Muscle layer of duodenum (tissue), 2 donors: ENCODE results near the gene WDR45.

Experiments used
- H3K27ac ChIP-seq: one replicate; pipeline ENCODE4 v1.7.0; 2013; ENCODE audit warnings: mild to moderate bottlenecking, low read length
- H3K27me3 ChIP-seq: one replicate; pipeline ENCODE4 v1.7.0; 2013; ENCODE audit warnings: low read depth, mild to moderate bottlenecking, control low read depth, low read length
- H3K36me3 ChIP-seq, 2 donors: one replicate each; pipeline ENCODE4 v1.7.0; 2013; ENCODE audit warnings: low read length in 2 of 2, control low read depth in 1 of 2, mild to moderate bottlenecking in 1 of 2; ENCODE audit not compliant: insufficient read depth in 2 of 2, control insufficient read depth in 1 of 2
- H3K4me1 ChIP-seq, 2 donors: one replicate each; pipeline ENCODE4 v1.7.0; 2013; ENCODE audit warnings: low read length in 2 of 2, mild to moderate bottlenecking in 2 of 2, control low read depth in 1 of 2, moderate library complexity in 1 of 2; ENCODE audit not compliant: insufficient read depth in 2 of 2, control insufficient read depth in 1 of 2
- H3K4me3 ChIP-seq, 2 donors: one replicate each; pipeline ENCODE4 v1.7.0; 2013; ENCODE audit warnings: low read length in 2 of 2, low read depth in 1 of 2, mild to moderate bottlenecking in 1 of 2
- H3K9me3 ChIP-seq, 2 donors: one replicate each; pipeline ENCODE4 v1.7.0; 2013; ENCODE audit warnings: low read length in 2 of 2, control low read depth in 1 of 2, mild to moderate bottlenecking in 1 of 2; ENCODE audit not compliant: control insufficient read depth in 1 of 2
- donor health status: healthy.

The WDR45 gene

GRCh38 chrX:49073601-49074575, 5.8 kb downstream of the WDR45 start, which contains the start of gene PRAF2:
TSS of gene PRAF2 (minus strand) at chrX:49074002. CDS start at chrX:49073987, 15 bp downstream.
- H3K9me3 ChIP-seq, result no peaks in the 10 kb centered on the region
- H3K36me3 ChIP-seq, result peaks cover 5 to 23% of the 10 kb centered on the region in 2 donors
- H3K27me3 ChIP-seq, result no peaks in the 10 kb centered on the region
- peaks cover 0 to 14% of the 10 kb centered on the region in 2 donors for H3K4me1 ChIP-seq
- no peak within 1 kb of the TSS for H3K27ac ChIP-seq
- H3K4me3 ChIP-seq, result peak within 1 kb of the TSS; percentile 65 to 78

GRCh38 chrX:49072712-49073095, 7.0 kb downstream of the WDR45 start:
- Histone ChIP-seq H3K27ac (no peak overlapping the region), H3K9me3 (no peaks in the 10 kb centered on the region), H3K4me3 (peak overlapping the region; percentile 65 to 78), H3K27me3 (no peaks in the 10 kb centered on the region), H3K36me3 (peaks cover 5 to 21% of the 10 kb centered on the region in 2 donors), H3K4me1 (peaks cover 0 to 8% of the 10 kb centered on the region in 2 donors)

- Histone ChIP-seq H3K27me3 (no peaks in the 10 kb centered on the region), H3K27ac (no peak overlapping the region), H3K9me3 (no peaks in the 10 kb centered on the region), H3K4me1 (peaks cover 0 to 8% of the 10 kb centered on the region in 2 donors), H3K36me3 (peaks cover 3 to 15% of the 10 kb centered on the region in 2 donors), H3K4me3 (peak overlapping the region; percentile 65 to 78)
These were observed 7.6 kb downstream of the WDR45 start for GRCh38 chrX:49071877-49072711.

GRCh38 chrX:49070988-49071387, 8.7 kb downstream of the WDR45 start:
- Histone ChIP-seq H3K27ac (no peak overlapping the region), H3K36me3 (peaks cover 4 to 6% of the 10 kb centered on the region in 2 donors), H3K27me3 (no peaks in the 10 kb centered on the region), H3K4me3 (no peak overlapping the region), H3K4me1 (peaks cover 0 to 8% of the 10 kb centered on the region in 2 donors), H3K9me3 (no peaks in the 10 kb centered on the region)

GRCh38 chrX:49069038-49069437, 10.6 kb downstream of the WDR45 start:
- no peaks in the 10 kb centered on the region for H3K27me3 ChIP-seq
- no peaks in the 10 kb centered on the region for H3K9me3 ChIP-seq
- peaks cover 0 to 8% of the 10 kb centered on the region in 2 donors for H3K4me1 ChIP-seq
- no peak overlapping the region for H3K4me3 ChIP-seq
- H3K36me3 ChIP-seq, result peaks cover 0 to 4% of the 10 kb centered on the region in 2 donors
- H3K27ac ChIP-seq, result no peak overlapping the region

- Histone ChIP-seq H3K36me3 (peaks cover 0 to 4% of the 10 kb centered on the region in 2 donors), H3K27ac (no peak overlapping the region)
These were observed 12.2 kb downstream of the WDR45 start for GRCh38 chrX:49067285-49068120.

GRCh38 chrX:49066690-49067089, 13.0 kb downstream of the WDR45 start:
- H3K9me3 ChIP-seq, result no peaks in the 10 kb centered on the region
- H3K27ac ChIP-seq, result no peak overlapping the region
- no peaks in the 10 kb centered on the region for H3K27me3 ChIP-seq
- no peak overlapping the region for H3K4me3 ChIP-seq
- peaks cover 4% of the 10 kb centered on the region in 2 donors for H3K36me3 ChIP-seq
- no peaks in the 10 kb centered on the region for H3K4me1 ChIP-seq

More at GRCh38 chrX:49067285-49068120, 12.2 kb downstream of the WDR45 start:
- Histone ChIP-seq H3K4me3 (no peak overlapping the region), H3K27me3 (no peaks in the 10 kb centered on the region), H3K9me3 (no peaks in the 10 kb centered on the region), H3K4me1 (peaks cover 0 to 2% of the 10 kb centered on the region in 2 donors)

- H3K9me3 ChIP-seq, result no peaks in the 10 kb centered on the region
- no peak overlapping the region for H3K27ac ChIP-seq
- no peaks in the 10 kb centered on the region for H3K27me3 ChIP-seq
- no peak overlapping the region for H3K4me3 ChIP-seq
- no peaks in the 10 kb centered on the region for H3K4me1 ChIP-seq
- H3K36me3 ChIP-seq, result peaks cover 4% of the 10 kb centered on the region in 2 donors
These were observed 13.4 kb downstream of the WDR45 start for GRCh38 chrX:49066278-49066677.

- no peak overlapping the region for H3K4me3 ChIP-seq
- no peak overlapping the region for H3K27ac ChIP-seq
- H3K36me3 ChIP-seq, result peaks cover 4% of the 10 kb centered on the region in 2 donors
- no peaks in the 10 kb centered on the region for H3K4me1 ChIP-seq
- H3K9me3 ChIP-seq, result no peaks in the 10 kb centered on the region
- no peaks in the 10 kb centered on the region for H3K27me3 ChIP-seq
These were observed 15.0 kb downstream of the WDR45 start for GRCh38 chrX:49064735-49065134.

- Histone ChIP-seq H3K4me3 (no peak overlapping the region), H3K4me1 (no peaks in the 10 kb centered on the region), H3K36me3 (peaks cover 4% of the 10 kb centered on the region in 2 donors), H3K9me3 (no peaks in the 10 kb centered on the region), H3K27me3 (no peaks in the 10 kb centered on the region), H3K27ac (no peak overlapping the region)
These were observed 15.4 kb downstream of the WDR45 start for GRCh38 chrX:49064303-49064702.
